ENCODE measurements around the gene KLHL5.

Gene KLHL5

GRCh38 chr4:39096847-39097246 lies 34.8 kb downstream of the KLHL5 start:
- Histone ChIP-seq H3K9me3 (ENCODE audit: control insufficient read depth, insufficient read depth, low read length) (no peaks in the 10 kb centered on the region), H3K36me3 (ENCODE audit: control insufficient read depth, insufficient read depth, low read length) (no peaks in the 10 kb centered on the region), H3K4me1 (ENCODE audit: control insufficient read depth, insufficient read depth, low read length) (no peaks in the 10 kb centered on the region), H3K4me3 (ENCODE audit: low read length) (no peak overlapping the region), H3K27ac (ENCODE audit: low read length) (no peak overlapping the region), H3K27me3 (ENCODE audit: control insufficient read depth, insufficient read depth, low read length) (no peaks in the 10 kb centered on the region)
- no peak for DNase-seq (ENCODE audit: low read depth, low spot score)
- no CpG with 5 or more reads among the region's 1 CpG for WGBS (ENCODE audit: insufficient coverage, insufficient read length)

GRCh38 chr4:39097290-39097689 lies 35.3 kb downstream of the KLHL5 start:
- no peak overlapping the region for H3K27ac ChIP-seq (ENCODE audit: low read length)
- H3K4me1 ChIP-seq (ENCODE audit: control insufficient read depth, insufficient read depth, low read length): no peaks in the 10 kb centered on the region
- H3K27me3 ChIP-seq (ENCODE audit: control insufficient read depth, insufficient read depth, low read length): no peaks in the 10 kb centered on the region
- DNase-seq (ENCODE audit: low read depth, low spot score): no peak
- no peaks in the 10 kb centered on the region for H3K9me3 ChIP-seq (ENCODE audit: control insufficient read depth, insufficient read depth, low read length)
- no peaks in the 10 kb centered on the region for H3K36me3 ChIP-seq (ENCODE audit: control insufficient read depth, insufficient read depth, low read length)
- no peak overlapping the region for H3K4me3 ChIP-seq (ENCODE audit: low read length)
- WGBS (ENCODE audit: insufficient coverage, insufficient read length): no CpG with 5 or more reads among the region's 5 CpGs

DNA sequence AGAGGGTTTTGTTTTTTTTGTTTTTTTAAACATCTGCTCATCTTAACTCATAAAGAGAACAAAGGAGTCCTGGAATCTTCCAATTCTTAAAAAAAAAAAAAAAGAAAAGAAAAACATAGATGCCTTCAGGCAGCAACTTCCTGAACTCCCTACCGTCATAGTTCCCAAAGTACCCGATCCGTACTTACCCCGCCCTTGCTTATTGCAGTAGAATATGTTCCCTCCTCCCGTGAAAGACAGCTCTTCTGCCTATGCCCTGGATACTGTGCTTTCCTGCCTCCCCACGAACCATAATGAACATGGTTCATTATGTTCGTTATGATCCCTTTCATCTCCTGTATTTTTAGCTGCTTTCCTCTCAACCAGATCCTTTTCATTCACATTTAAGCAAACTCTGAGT lies 40.3 kb downstream of the KLHL5 start:
- Histone ChIP-seq H3K4me3 (ENCODE audit: low read length) (no peak overlapping the region), H3K27me3 (ENCODE audit: control insufficient read depth, insufficient read depth, low read length) (no peaks in the 10 kb centered on the region), H3K27ac (ENCODE audit: low read length) (no peak overlapping the region), H3K36me3 (ENCODE audit: control insufficient read depth, insufficient read depth, low read length) (peaks cover 3% of the 10 kb centered on the region; the same call in 1 of the 2 replicates), H3K9me3 (ENCODE audit: control insufficient read depth, insufficient read depth, low read length) (no peaks in the 10 kb centered on the region), H3K4me1 (ENCODE audit: control insufficient read depth, insufficient read depth, low read length) (no peaks in the 10 kb centered on the region)
- DNase-seq (ENCODE audit: low read depth, low spot score): no peak
- WGBS (ENCODE audit: insufficient coverage, insufficient read length): no CpG with 5 or more reads among the region's 7 CpGs

DNA sequence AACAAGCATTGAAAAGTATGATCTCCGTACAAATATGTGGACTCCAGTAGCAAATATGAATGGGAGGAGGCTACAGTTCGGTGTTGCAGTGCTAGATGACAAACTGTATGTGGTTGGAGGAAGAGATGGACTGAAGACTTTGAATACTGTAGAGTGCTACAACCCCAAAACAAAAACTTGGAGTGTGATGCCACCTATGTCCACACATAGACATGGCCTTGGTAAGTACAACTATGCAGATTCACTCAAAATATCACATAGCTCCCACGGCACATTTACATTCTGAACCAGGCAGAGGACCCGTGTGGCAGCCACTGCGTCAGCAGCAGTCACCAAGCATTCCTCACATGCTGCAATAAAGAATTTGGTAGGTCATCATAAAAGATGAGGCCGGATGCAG lies 41.3 kb downstream of the KLHL5 start:
- H3K4me3 ChIP-seq (ENCODE audit: low read length): no peak overlapping the region
- H3K9me3 ChIP-seq (ENCODE audit: control insufficient read depth, insufficient read depth, low read length): no peaks in the 10 kb centered on the region
- H3K4me1 ChIP-seq (ENCODE audit: control insufficient read depth, insufficient read depth, low read length): no peaks in the 10 kb centered on the region
- H3K27me3 ChIP-seq (ENCODE audit: control insufficient read depth, insufficient read depth, low read length): no peaks in the 10 kb centered on the region
- H3K36me3 ChIP-seq (ENCODE audit: control insufficient read depth, insufficient read depth, low read length): peaks cover 3% of the 10 kb centered on the region; the same call in 1 of the 2 replicates
- DNase-seq (ENCODE audit: low read depth, low spot score): no peak
- H3K27ac ChIP-seq (ENCODE audit: low read length): no peak overlapping the region
- WGBS (ENCODE audit: insufficient coverage, insufficient read length): no CpG with 5 or more reads among the region's 6 CpGs

DNA sequence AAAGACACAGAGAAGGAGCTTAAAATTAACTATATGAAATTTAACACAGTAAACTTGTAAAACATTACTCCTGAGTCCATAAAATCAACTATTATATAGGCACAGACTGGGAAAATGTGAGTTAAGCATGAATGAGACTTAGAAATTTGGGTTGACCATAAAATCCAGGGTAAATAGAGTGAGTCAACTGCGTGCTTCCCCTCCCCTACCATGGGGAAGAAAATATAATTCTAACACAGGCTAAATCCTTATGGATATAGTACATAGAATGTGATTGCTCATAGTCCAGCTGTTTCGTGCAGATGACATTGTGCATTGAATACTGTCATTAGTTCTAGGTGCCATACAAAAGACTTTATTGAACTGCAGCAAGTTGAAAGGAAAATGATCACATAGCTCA lies 42.2 kb downstream of the KLHL5 start:
- no peak for DNase-seq (ENCODE audit: low read depth, low spot score)
- Histone ChIP-seq H3K27ac (ENCODE audit: low read length) (no peak overlapping the region), H3K36me3 (ENCODE audit: control insufficient read depth, insufficient read depth, low read length) (peaks cover 3% of the 10 kb centered on the region; the same call in 1 of the 2 replicates), H3K9me3 (ENCODE audit: control insufficient read depth, insufficient read depth, low read length) (no peaks in the 10 kb centered on the region), H3K27me3 (ENCODE audit: control insufficient read depth, insufficient read depth, low read length) (no peaks in the 10 kb centered on the region), H3K4me1 (ENCODE audit: control insufficient read depth, insufficient read depth, low read length) (no peaks in the 10 kb centered on the region), H3K4me3 (ENCODE audit: low read length) (no peak overlapping the region)
- WGBS (ENCODE audit: insufficient coverage, insufficient read length): no CpG with 5 or more reads among the region's 2 CpGs

- no CpG with 5 or more reads among the region's 4 CpGs for WGBS (ENCODE audit: insufficient coverage, insufficient read length)
- DNase-seq (ENCODE audit: low read depth, low spot score): no peak
- H3K27ac ChIP-seq (ENCODE audit: low read length): no peak overlapping the region
- no peaks in the 10 kb centered on the region for H3K27me3 ChIP-seq (ENCODE audit: control insufficient read depth, insufficient read depth, low read length)
- no peak overlapping the region for H3K4me3 ChIP-seq (ENCODE audit: low read length)
- H3K36me3 ChIP-seq (ENCODE audit: control insufficient read depth, insufficient read depth, low read length): peaks cover 3% of the 10 kb centered on the region; the same call in 1 of the 2 replicates
- no peaks in the 10 kb centered on the region for H3K4me1 ChIP-seq (ENCODE audit: control insufficient read depth, insufficient read depth, low read length)
- H3K9me3 ChIP-seq (ENCODE audit: control insufficient read depth, insufficient read depth, low read length): no peaks in the 10 kb centered on the region
These were observed 44.0 kb downstream of the KLHL5 start for GRCh38 chr4:39106011-39106410.

- Histone ChIP-seq H3K27ac (ENCODE audit: low read length) (no peak overlapping the region), H3K36me3 (ENCODE audit: control insufficient read depth, insufficient read depth, low read length) (no peaks in the 10 kb centered on the region), H3K27me3 (ENCODE audit: control insufficient read depth, insufficient read depth, low read length) (no peaks in the 10 kb centered on the region), H3K4me3 (ENCODE audit: low read length) (no peak overlapping the region), H3K4me1 (ENCODE audit: control insufficient read depth, insufficient read depth, low read length) (no peaks in the 10 kb centered on the region), H3K9me3 (ENCODE audit: control insufficient read depth, insufficient read depth, low read length) (no peaks in the 10 kb centered on the region)
- no CpG with 5 or more reads among the region's 2 CpGs for WGBS (ENCODE audit: insufficient coverage, insufficient read length)
- no peak for DNase-seq (ENCODE audit: low read depth, low spot score)
These were observed 52.4 kb downstream of the KLHL5 start for GRCh38 chr4:39114436-39114835.

GRCh38 chr4:39118034-39118658 lies 56.1 kb downstream of the KLHL5 start:
- WGBS (ENCODE audit: insufficient coverage, insufficient read length): no CpG with 5 or more reads among the region's 6 CpGs
- H3K36me3 ChIP-seq (ENCODE audit: control insufficient read depth, insufficient read depth, low read length): no peaks in the 10 kb centered on the region
- H3K4me3 ChIP-seq (ENCODE audit: low read length): no peak overlapping the region
- no peak for DNase-seq (ENCODE audit: low read depth, low spot score)
- no peaks in the 10 kb centered on the region for H3K4me1 ChIP-seq (ENCODE audit: control insufficient read depth, insufficient read depth, low read length)
- H3K9me3 ChIP-seq (ENCODE audit: control insufficient read depth, insufficient read depth, low read length): no peaks in the 10 kb centered on the region
- no peak overlapping the region for H3K27ac ChIP-seq (ENCODE audit: low read length)
- H3K27me3 ChIP-seq (ENCODE audit: control insufficient read depth, insufficient read depth, low read length): no peaks in the 10 kb centered on the region

- Histone ChIP-seq H3K27me3 (ENCODE audit: control insufficient read depth, insufficient read depth, low read length) (no peaks in the 10 kb centered on the region), H3K4me3 (ENCODE audit: low read length) (no peak overlapping the region), H3K4me1 (ENCODE audit: control insufficient read depth, insufficient read depth, low read length) (no peaks in the 10 kb centered on the region), H3K36me3 (ENCODE audit: control insufficient read depth, insufficient read depth, low read length) (no peaks in the 10 kb centered on the region), H3K9me3 (ENCODE audit: control insufficient read depth, insufficient read depth, low read length) (no peaks in the 10 kb centered on the region), H3K27ac (ENCODE audit: low read length) (no peak overlapping the region)
- WGBS (ENCODE audit: insufficient coverage, insufficient read length): no CpG with 5 or more reads among the region's 1 CpG
- DNase-seq (ENCODE audit: low read depth, low spot score): no peak
These were observed 58.4 kb downstream of the KLHL5 start for GRCh38 chr4:39120418-39120817.

GRCh38 chr4:39124885-39125599 lies 63.0 kb downstream of the KLHL5 start:
- Histone ChIP-seq H3K27ac (ENCODE audit: low read length) (no peak overlapping the region), H3K4me1 (ENCODE audit: control insufficient read depth, insufficient read depth, low read length) (no peaks in the 10 kb centered on the region), H3K27me3 (ENCODE audit: control insufficient read depth, insufficient read depth, low read length) (no peaks in the 10 kb centered on the region), H3K36me3 (ENCODE audit: control insufficient read depth, insufficient read depth, low read length) (no peaks in the 10 kb centered on the region), H3K9me3 (ENCODE audit: control insufficient read depth, insufficient read depth, low read length) (no peaks in the 10 kb centered on the region), H3K4me3 (ENCODE audit: low read length) (no peak overlapping the region)
- no peak for DNase-seq (ENCODE audit: low read depth, low spot score)
- 100% methylated on average over 1 of the region's 9 CpGs for WGBS (ENCODE audit: insufficient coverage, insufficient read length)

GRCh38 chr4:39125600-39125985 lies 63.6 kb downstream of the KLHL5 start:
- H3K27me3 ChIP-seq (ENCODE audit: control insufficient read depth, insufficient read depth, low read length): no peaks in the 10 kb centered on the region
- no peak for DNase-seq (ENCODE audit: low read depth, low spot score)

More at GRCh38 chr4:39125600-39125985, 63.6 kb downstream of the KLHL5 start:
- H3K36me3 ChIP-seq (ENCODE audit: control insufficient read depth, insufficient read depth, low read length): no peaks in the 10 kb centered on the region
- H3K9me3 ChIP-seq (ENCODE audit: control insufficient read depth, insufficient read depth, low read length): no peaks in the 10 kb centered on the region
- WGBS (ENCODE audit: insufficient coverage, insufficient read length): no CpG with 5 or more reads among the region's 3 CpGs
- no peaks in the 10 kb centered on the region for H3K4me1 ChIP-seq (ENCODE audit: control insufficient read depth, insufficient read depth, low read length)
- no peak overlapping the region for H3K4me3 ChIP-seq (ENCODE audit: low read length)
- H3K27ac ChIP-seq (ENCODE audit: low read length): no peak overlapping the region

All from iPS DF 6.9 (cell line).